CD4-positive, alpha-beta T cell treated with Interleukin-17A for 1 hour (primary cell): Measurements from ENCODE around the gene RBM8A.

Experiments used
- DNase-seq: peaks from one replicate; pipeline ENCODE4 v3.0.0-alpha.2; 2020

Gene RBM8A

DNA sequence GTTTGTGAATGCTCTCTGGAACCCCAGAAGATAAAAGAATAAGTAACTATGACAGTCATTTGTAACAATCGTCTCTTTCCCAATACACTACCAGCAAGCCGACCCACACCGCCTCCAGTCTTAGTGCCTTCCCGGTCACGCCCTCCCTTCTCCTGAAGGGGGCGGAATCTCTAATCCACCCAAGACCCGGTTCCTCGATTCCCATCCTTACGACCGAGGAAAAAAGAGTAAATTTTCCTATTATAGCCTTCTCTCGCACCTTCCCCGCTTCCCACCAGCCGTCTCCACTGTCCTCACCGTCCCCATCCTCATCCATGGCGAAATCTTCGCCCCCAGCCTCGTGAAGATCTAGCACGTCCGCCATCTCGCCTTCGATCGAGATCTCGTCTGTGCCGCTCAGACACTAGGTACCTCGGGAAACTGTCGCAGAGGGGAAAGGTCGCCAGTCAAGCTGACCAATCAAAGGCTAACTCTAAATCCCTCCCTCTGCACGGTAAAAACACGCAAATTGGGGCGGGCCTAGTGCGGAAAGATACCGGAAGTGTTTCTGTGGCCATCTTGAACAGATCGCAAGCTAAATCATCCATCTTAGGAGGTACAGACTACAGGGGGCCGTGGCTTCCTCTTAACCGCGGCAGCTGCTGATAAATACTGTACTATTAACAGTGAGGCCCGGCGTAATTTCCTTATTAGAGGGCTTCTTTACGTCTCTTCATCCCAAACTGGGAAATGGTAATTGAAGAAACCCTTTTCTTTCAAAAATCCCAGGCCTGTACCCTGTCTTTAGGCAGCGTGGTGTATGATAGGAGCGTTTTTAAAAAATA lies at the start of gene RBM8A:
Gene RBM8A, minus strand, starts transcription at position 422 of the 824 bp plus-strand sequence. Its CDS starts 58 bp downstream, at position 364.
- DNase-seq = peak; percentile 99

DNA sequence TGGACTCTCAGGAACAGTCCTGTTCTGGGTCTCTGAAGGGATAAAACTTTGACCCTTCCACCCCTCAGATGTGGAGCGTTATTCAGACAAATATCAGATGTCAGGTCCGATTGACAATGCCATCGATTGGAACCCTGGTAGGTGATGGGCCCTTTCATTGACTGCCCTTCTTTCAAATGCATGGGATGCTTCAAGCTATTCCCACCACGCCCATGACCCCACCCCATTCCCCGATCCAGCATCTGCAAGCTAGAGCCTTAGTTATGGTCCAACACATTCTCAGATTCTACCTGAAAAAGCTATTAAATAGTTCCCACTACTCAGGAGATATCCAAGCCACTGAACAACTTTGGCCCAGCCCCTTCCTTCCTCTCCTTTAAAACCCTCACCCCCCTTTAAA lies 49.7 kb upstream of the RBM8A start:
- DNase-seq = no peak

- no peak for DNase-seq
Observed at GRCh38 chr1:145975216-145975615, 47.9 kb upstream of the RBM8A start.

GRCh38 chr1:145974721-145975120 lies 47.4 kb upstream of the RBM8A start:
- no peak for DNase-seq

DNA sequence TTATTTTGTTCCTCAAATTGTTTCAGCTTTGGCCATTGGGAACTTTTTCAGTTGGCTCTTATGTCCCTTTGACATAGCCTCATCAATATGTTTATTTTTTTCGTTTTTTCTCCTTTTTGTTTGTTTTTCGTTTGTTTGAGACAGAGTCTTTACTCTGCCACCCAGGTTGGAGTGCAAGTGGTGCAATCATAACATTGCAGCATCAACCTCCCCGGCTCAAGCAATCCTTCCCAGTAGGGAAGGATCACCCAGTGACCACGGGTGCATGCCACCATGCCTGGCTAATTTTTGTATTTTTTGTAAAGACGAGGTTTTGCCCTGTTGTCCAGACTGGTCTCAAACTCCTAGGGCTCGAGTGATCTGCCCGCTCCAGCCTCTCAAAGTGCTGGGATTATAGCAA lies 45.3 kb upstream of the RBM8A start:
- DNase-seq = no peak

- no peak for DNase-seq
Observed at GRCh38 chr1:145967288-145967687, 40.0 kb upstream of the RBM8A start.

DNA sequence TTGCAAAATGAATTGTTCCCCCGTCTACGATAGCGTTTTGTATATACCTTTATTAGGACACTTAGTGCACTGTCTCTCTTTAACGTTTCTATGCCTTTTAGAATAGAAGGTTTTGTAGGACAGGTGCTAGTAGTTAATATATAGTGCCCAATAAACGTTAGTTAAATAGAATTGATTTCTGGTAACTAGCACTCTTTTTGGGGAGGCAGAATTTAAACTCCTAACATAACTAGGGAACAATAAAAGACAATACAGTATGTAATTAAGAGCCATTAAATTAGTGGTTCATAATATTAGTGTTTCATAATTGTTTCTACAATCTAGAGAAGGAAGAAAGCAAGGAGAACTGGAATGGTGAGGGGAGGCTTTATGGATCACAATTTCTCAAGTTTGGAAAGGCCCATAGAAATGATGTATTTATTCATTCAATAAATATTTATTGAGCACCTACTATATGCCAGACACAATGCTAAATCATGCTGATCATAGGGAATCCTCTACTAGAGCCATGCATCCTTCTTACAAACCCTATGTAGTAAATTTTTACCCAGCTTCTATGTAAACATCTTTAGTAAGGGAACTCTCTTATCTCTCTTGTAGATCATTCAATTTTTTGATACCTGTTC lies 37.9 kb upstream of the RBM8A start:
- DNase-seq = no peak

GRCh38 chr1:145964328-145965118 lies 37.2 kb upstream of the RBM8A start, which contains the start of the genes ANKRD34A and POLR3GL:
Gene ANKRD34A (minus strand): TSS chr1:145964575. CDS start chr1:145961759, 2,816 bp downstream.
Gene POLR3GL (plus strand): TSS chr1:145964690. CDS start chr1:145974866, 10,176 bp downstream.
- peak; percentile 95 for DNase-seq

- peak; percentile 5 for DNase-seq
Observed at GRCh38 chr1:145963265-145964019, 36.2 kb upstream of the RBM8A start.

- peak; percentile 56 for DNase-seq
Observed at GRCh38 chr1:145962157-145963102, 35.1 kb upstream of the RBM8A start.

DNA sequence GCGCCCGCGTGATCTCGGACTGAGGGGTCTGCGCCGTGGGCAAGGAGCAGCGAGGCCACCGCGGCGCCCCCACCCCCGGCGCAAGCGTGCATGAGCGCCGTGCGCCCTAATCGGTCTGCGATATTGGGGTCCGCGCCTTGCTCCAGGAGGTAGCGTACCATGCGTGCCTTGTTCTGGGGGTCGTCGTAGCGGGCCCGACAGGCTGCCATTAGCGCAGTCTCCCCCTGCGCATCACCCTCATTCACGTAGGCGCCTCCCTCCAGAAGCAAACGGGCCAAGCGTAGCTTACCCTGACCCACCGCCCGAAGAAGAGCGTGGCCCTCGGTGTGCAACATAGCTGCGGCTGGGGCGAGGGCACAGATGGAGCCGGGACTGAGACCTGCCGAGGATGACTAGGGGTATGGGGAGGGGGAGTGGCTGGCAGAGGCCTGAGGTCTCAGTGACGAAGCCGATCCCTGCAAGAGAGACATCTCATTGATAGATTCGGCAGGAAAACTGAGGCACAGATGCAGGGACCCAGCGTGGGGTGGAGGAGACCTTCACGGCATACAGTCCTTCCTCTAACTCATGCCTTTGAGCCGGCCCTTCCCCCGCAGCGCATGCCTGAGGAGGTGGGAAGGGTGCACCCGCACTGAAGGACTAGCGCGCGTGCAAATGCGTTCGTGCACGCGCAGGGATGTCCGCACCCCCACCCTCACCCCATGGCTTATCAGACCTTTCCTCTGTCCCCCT lies 34.3 kb upstream of the RBM8A start:
- DNase-seq = peak; percentile 44

GRCh38 chr1:145961109-145961424 lies 33.8 kb upstream of the RBM8A start:
- DNase-seq = no peak

DNA sequence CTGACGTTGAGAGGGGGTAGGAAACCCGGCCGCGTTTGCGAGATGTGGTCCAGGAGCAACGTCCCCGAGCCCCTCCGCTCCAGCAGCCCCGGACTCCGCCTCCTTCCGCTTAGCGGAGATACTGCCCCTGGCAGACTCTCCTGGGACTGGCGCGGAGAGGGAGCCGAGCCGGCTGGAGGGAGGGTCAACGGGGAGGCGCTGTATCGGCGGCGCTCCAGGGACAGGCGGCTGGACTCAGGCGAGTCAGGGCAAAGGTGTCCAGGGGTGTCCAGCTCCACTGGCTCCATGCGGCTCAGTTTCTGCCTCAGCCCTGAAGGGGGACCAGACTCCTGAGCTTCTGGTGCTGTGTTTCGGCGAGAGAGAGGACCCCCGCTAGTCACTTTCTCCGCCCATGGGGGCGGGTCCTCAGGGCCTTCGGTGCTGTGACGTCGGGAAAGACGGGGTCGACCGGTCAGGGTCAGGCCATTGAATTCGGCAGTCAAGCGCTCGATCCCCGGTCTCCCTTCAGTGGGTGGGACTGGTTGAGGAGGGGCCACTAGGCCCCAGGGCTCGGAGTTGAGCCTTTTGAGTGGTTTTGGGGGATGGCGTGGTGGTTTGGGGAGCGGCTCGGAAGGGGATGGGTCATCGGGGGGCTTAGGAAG lies 33.3 kb upstream of the RBM8A start:
- DNase-seq = peak; percentile 62

- no peak for DNase-seq
Observed at GRCh38 chr1:145959957-145960467, 32.7 kb upstream of the RBM8A start.

DNA sequence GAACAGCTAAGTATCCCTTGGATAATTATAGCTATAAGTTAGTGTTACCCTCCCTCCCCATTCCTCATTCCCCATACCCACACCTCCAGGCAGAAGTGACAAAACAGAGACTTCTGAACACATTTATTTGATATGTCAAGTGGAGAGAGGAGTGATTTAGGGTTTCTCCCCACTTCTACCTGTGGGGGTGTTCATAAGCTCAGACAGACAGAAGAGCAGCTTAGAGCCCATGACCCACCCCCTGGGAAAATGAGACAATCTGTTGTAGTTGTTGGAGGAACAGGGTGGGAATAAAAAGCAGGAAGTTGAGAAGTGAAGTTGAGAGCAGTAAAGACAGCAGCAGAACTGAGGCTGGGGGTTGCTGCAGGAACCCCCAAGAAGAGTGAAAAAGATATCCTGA lies 32.0 kb upstream of the RBM8A start:
- no peak for DNase-seq

DNA sequence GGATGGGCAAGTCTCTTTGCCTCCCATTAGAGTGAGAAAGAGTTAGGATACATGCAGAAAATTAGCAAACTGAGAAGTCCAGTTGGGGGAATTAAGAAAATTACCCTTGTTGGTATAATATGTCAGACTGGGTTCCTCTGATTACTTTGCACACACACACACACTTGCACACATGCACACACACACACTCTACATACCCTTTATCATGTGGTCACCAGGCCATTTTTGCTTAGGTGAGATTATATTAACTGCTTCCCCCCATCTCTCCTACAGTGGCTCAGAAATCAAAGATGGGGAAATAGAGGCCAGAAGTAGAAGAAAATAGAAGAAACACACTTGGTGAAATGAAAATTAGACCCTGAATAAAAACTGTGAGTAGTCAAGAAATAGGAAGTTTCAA lies 31.4 kb upstream of the RBM8A start:
- DNase-seq = no peak

GRCh38 chr1:145957443-145958319 lies 30.4 kb upstream of the RBM8A start, which contains the start of gene LIX1L:
Gene LIX1L (minus strand): TSS chr1:145958017. CDS start chr1:145957927, 90 bp downstream.
- peak; percentile 95 for DNase-seq

GRCh38 chr1:145956781-145957442 lies 29.6 kb upstream of the RBM8A start:
- peak; percentile 34 for DNase-seq
